NCI-H524 treated with DMSO at 0.1 percent for 48 hours (cell line): Measurements from ENCODE around the gene FLT3LG.

Experiments used
- DNase-seq: peaks from one replicate; lab custom pipeline; 2025; lab: John Stamatoyannopoulos, UW

The FLT3LG gene

DNA sequence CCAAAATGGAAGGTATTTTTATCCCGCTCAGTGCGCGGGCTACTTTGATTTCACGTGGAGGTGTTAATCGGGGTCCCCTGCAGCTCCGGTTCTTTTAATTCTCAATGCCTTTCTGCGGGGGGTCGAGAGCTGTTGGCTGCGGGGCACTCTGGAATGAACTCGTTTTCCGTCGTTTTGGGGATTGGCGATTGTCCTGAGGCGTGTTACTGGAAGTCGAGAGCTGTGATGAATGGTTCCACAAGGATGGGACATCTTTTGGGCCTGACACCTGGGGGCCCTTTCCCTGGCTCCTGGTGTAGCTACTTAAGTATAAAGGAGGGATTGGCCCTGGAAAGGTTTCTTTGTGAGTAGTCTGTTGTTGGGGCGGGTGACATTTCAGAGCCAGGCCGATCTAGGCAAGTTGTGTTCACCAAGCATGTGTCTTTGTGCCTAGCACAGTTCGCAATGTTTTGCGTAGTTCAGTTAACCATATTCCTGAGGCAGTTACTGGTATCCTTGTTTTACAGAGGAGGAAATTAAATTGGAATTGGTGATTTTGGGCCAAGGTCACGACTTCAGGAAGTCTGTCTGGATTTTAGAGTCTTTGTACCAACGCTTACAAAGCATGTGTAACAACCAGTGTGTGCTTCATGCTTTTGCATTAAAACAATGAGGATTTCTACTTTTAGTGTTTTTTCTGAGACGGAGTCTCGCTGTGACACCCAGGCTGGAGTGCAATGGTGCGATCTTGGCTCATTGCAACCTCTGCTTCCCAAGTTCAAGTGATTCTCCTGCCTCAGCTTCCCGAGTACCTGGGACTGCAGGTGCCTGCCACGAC is 14.2 kb downstream of the FLT3LG start:
- DNase-seq: no peak

- no peak for DNase-seq
These were observed 15.0 kb downstream of the FLT3LG start for GRCh38 chr19:49488863-49489537.

DNA sequence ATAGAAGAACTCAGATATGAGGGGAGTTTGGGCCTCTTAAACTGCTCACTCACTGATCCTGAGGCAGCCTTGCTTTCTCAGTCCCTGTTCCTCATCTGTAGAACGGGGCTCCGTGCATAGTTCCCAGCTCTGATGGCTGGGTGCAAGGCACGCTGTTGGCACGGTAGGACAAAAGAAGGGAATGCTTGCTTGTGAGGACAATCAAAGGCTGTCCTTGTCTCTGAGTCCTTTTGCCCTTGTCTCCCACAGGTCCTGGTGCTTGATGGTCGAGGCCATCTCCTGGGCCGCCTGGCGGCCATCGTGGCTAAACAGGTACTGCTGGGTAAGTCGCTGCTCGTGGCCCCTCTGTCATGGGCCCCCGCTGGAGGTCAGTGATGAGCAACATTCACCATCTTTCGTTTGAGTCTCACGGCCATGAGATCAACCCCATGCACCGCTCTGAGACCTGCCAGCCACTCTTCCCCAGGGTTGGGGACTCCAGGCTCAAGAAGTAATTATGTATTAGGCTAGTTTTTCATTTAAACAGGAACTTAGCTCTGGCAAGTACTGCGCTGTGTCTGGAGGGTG is 15.7 kb downstream of the FLT3LG start:
- no peak for DNase-seq

GRCh38 chr19:49490287-49491029 is 16.4 kb downstream of the FLT3LG start:
- no peak for DNase-seq

- no peak for DNase-seq
These were observed 17.2 kb downstream of the FLT3LG start for GRCh38 chr19:49491030-49491803.

DNA sequence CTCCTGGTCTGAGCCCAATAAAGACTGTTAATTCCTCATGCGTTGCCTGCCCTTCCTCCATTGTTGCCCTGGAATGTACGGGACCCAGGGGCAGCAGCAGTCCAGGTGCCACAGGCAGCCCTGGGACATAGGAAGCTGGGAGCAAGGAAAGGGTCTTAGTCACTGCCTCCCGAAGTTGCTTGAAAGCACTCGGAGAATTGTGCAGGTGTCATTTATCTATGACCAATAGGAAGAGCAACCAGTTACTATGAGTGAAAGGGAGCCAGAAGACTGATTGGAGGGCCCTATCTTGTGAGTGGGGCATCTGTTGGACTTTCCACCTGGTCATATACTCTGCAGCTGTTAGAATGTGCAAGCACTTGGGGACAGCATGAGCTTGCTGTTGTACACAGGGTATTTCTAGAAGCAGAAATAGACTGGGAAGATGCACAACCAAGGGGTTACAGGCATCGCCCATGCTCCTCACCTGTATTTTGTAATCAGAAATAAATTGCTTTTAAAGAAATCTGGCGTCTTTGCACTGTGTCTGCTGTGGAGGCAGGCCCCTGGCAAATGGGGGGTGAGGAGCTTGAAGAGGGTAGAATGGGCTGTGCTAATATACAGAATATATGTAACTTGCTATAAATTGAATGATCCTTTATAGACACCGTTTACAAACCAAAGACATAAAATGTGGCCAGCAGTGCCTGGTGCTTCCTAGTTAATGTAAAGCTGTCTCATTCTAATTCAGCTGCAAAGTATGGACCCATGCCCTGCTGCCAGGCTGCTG is 18.0 kb downstream of the FLT3LG start:
- no peak for DNase-seq

- DNase-seq: no peak
These were observed 18.8 kb downstream of the FLT3LG start for GRCh38 chr19:49492573-49493405.

DNA sequence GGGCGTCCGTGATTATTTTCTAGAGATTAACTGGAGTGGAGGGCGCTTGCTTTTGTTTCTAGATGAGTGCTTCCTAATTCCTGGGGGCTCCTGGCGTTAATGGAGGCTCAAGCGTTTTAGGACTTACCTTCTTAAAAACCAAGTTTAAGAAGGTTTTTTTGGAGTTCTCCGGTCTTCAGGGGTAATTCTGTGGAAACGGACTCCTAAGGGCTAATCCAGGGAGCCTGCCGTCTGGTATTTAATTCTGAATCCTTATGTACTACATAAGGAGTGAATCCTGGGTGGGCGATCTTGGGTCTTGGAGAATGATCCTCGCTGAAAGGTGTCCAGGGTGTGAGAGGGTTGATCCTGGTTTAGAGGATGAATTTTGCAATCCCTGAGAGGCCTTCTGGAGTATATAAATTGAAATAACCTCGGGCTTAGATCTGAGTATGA is 22.6 kb downstream of the FLT3LG start:
- no peak for DNase-seq

DNA sequence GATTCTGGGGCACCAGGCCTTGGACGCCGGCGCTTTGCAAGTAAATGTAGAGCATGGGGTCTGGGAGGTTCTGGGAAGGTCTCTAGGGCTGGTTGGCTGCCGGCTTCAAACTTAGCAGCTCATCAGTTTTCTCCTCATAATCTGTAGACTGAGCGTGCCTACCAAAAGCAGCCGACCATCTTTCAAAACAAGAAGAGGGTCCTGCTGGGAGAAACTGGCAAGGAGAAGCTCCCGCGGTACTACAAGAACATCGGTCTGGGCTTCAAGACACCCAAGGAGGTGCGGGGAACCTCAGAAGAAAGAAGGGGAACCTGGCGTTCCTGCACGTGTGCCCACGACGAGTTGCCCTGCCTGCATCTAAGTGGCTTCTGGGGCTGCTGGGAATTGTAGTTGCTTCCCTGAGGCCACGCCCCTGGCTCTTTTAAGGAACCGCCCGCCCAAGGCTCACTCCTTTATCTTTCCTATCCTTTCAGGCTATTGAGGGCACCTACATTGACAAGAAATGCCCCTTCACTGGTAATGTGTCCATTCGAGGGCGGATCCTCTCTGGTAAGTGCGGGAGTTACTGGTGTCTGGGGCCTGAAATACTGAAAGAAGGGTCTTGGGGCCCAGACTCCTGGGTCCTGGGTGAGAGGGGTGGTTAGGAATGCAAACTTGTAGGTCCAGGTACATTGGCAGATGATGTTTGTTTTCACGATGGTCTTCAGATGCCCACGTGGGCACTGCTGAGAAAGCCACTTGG is 23.2 kb downstream of the FLT3LG start:
- no peak for DNase-seq

- DNase-seq: no peak
These were observed 23.7 kb downstream of the FLT3LG start for GRCh38 chr19:49497789-49498103.

GRCh38 chr19:49498475-49498874 is 24.5 kb downstream of the FLT3LG start:
- no peak for DNase-seq

DNA sequence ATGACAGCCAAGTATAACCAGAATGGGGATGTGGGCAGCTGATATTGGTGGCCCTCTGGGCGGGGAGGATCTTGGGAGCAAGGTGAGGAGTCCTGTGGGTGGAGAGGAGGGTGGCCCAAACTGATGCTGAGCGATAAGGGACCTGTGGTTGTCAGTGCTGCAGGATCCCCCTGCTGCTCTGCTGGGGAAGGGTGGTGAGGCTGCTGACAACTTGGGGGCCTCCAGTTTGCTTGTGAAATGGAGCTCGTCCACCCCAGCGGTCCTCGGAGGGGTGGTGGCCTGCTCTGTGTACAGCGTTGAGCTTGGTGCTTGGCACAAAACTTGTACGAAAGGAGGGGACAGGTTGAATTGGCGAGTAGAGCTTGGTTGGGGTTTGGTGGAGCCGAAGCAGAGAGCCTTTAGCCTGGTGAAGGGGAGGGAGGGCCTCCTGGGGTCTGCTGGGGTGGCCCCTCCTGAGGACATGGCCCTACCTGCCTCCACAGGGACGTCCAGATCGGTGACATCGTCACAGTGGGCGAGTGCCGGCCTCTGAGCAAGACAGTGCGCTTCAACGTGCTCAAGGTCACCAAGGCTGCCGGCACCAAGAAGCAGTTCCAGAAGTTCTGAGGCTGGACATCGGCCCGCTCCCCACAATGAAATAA is 25.1 kb downstream of the FLT3LG start:
- DNase-seq: no peak

DNA sequence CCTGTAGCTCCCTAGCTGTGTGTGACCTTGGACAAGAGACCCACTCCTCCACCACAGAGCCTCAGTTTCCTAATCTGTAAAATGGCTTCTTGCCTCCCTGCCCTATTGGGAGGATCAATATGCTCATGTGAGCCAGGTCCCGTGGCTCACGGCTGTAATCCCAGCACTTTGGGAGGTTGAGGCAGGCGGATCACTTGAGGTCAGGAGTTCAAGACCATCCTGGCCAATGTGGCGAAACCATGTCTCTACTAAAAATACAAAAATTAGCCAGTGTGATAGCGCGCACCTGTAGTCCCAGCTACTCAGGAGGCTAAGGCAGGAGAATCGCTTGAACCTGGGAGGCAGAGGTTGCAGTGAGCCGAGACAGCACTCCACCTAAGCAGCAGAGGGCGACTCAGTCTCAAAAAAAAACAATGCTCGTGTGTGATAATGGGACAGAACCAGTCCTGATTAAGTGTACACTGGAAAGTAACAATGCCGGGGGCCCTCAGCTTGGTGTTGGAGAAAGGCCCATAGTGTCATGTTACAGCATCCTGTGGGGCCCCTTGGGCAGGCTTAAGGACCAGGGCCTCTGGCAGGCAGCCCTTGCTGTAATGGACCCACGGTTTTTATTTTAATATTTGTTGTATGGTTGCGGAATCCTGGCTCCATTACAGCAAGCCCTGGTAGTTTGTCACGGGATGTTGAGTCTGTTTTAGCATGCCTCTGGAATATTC is 29.0 kb downstream of the FLT3LG start:
- peak; percentile 65 for DNase-seq

DNA sequence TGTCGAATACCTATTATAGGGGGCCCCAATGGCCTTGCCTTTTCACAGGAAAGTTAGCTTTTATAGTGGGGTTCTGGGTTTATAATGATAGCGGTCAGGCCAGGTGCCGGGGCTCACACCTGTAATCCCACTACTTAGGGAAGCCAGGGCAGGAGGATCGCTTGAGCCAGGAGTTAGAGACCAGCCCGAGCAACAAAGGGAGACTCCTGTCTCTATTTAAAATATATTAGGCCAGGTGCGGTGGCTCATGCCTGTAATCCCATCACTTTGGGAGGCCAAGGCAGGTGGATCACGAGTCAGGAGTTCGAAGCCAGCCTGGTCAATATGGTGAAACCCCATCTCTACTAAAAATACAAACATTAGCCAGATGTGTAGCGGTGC is 29.6 kb downstream of the FLT3LG start:
- DNase-seq: no peak

DNA sequence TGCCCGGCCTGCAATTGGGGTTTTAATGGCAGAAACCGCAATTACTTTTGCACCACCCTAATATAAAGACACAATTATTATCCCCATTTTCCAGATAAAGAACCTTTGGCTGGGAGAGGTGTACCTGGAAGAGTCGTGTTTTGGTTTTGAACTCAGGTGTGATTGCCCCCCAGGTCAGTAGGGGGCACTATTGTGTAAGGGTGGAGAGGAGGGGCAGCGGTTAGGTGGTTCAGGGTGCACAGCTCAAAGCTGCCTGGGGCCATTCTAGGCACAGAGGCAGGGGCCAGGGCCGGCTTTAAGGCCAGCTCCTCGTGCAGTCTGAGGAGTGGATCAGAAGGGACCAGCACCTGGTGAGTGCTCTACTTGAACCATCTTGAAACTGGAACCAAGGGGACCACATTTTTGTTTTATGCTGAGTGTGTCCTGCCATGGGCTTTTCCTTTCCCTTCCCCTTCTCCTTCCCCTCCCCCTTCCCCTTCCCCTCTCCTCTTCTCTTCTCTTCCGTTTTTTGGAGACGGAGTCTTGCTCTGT is 32.6 kb downstream of the FLT3LG start:
- no peak for DNase-seq

- DNase-seq: no peak
These were observed 33.9 kb downstream of the FLT3LG start for GRCh38 chr19:49507803-49508494.

- no peak for DNase-seq
These were observed 39.1 kb downstream of the FLT3LG start for GRCh38 chr19:49512970-49513745.
